Measurements from ENCODE around the gene CST4.
"Not testable (repeated sequence)": the region's sequence is repeated elsewhere in the genome, so short reads cannot be mapped to it uniquely, and the experiment has no call there.

Gene CST4

GRCh38 chr20:23659989-23660837 is 28.6 kb downstream of the CST4 start:
- DNase-seq (ENCODE audit: low spot score): no peak

GRCh38 chr20:23659610-23659988 is 29.2 kb downstream of the CST4 start:
- DNase-seq (ENCODE audit: low spot score): not testable (repeated sequence)

- DNase-seq (ENCODE audit: low spot score): no peak
Observed at GRCh38 chr20:23658989-23659609, 29.7 kb downstream of the CST4 start.

- DNase-seq (ENCODE audit: low spot score): no peak
Observed at GRCh38 chr20:23658336-23658735, 30.5 kb downstream of the CST4 start.

GRCh38 chr20:23657202-23657601 is 31.6 kb downstream of the CST4 start:
- no peak for DNase-seq (ENCODE audit: low spot score)

GRCh38 chr20:23656372-23656771 is 32.5 kb downstream of the CST4 start:
- DNase-seq (ENCODE audit: low spot score): no peak

- DNase-seq (ENCODE audit: low spot score): peak; percentile 86
Observed at GRCh38 chr20:23655491-23656211, 33.2 kb downstream of the CST4 start.

GRCh38 chr20:23654717-23655116 is 34.1 kb downstream of the CST4 start:
- peak; percentile 44 for DNase-seq (ENCODE audit: low spot score)

- no peak for DNase-seq (ENCODE audit: low spot score)
Observed at GRCh38 chr20:23654000-23654399, 34.8 kb downstream of the CST4 start.

GRCh38 chr20:23653400-23653938 is 35.4 kb downstream of the CST4 start:
- no peak for DNase-seq (ENCODE audit: low spot score)

- no peak for DNase-seq (ENCODE audit: low spot score)
Observed at GRCh38 chr20:23652926-23653325, 35.9 kb downstream of the CST4 start.

GRCh38 chr20:23652371-23652770 is 36.5 kb downstream of the CST4 start:
- no peak for DNase-seq (ENCODE audit: low spot score)

GRCh38 chr20:23651117-23651516 is 37.7 kb downstream of the CST4 start:
- no peak for DNase-seq (ENCODE audit: low spot score)

- no peak for DNase-seq (ENCODE audit: low spot score)
Observed at GRCh38 chr20:23649830-23650417, 38.9 kb downstream of the CST4 start.

- no peak for DNase-seq (ENCODE audit: low spot score)
Observed at GRCh38 chr20:23649242-23649641, 39.6 kb downstream of the CST4 start.

GRCh38 chr20:23647346-23647745 is 41.5 kb downstream of the CST4 start:
- DNase-seq (ENCODE audit: low spot score): no peak

GRCh38 chr20:23646106-23646873 is 42.5 kb downstream of the CST4 start:
- no peak for DNase-seq (ENCODE audit: low spot score)

GRCh38 chr20:23645575-23645974 is 43.3 kb downstream of the CST4 start:
- no peak for DNase-seq (ENCODE audit: low spot score)

- DNase-seq (ENCODE audit: low spot score): no peak
Observed at GRCh38 chr20:23644164-23644563, 44.7 kb downstream of the CST4 start.

GRCh38 chr20:23643659-23644058 is 45.2 kb downstream of the CST4 start:
- DNase-seq (ENCODE audit: low spot score): no peak

GRCh38 chr20:23641936-23642751 is 46.7 kb downstream of the CST4 start:
- DNase-seq (ENCODE audit: low spot score): peak; percentile 42

Data from pons (tissue), 1 donor.